CD4-positive, alpha-beta T cell (primary cell): Measurements from ENCODE around the gene AFAP1L1. TPM values are rescaled to one million over a fixed set of nuclear protein-coding genes. Genes with fewer than 3 reads are reported as not detected.
A peak's percentile ranks its signal among the peaks of the same experiment; 100 is the strongest.

Experiments used
- ATAC-seq: fragments of 200-7000 bp; cut with Tn5 transposase; one replicate; pipeline ENCODE4 v1.10.0; 2022; ENCODE audit warnings: mild to moderate bottlenecking; ENCODE audit not compliant: poor library complexity
- CTCF ChIA-PET: fragments of 350-600 bp; sonication (Branson Sonifier 250); formaldehyde crosslinking; loops from one replicate; lab custom pipeline; 2021; ENCODE audit warnings: antibody characterized with exemption, inconsistent platforms; lab: Charles Lee
- POLR2A ChIA-PET: fragments of 350-600 bp; sonication (Branson Sonifier 250); formaldehyde crosslinking; loops from one replicate; lab custom pipeline; 2021; ENCODE audit warnings: antibody characterized with exemption, inconsistent platforms; lab: Charles Lee
- DNase-seq, 14 experiments: peaks; one replicate each; pipeline ENCODE4 v3.0.0-alpha.2; 2013 to 2020; ENCODE audit warnings: mixed read lengths in 2 of 14
- H3K27ac ChIP-seq, 2 donors: one replicate each; pipeline versions ENCODE4 v1.5.1 to v1.7.0; 2013; ENCODE audit warnings: low read length in 2 of 2, low read depth in 1 of 2, mild to moderate bottlenecking in 1 of 2
- H3K27me3 ChIP-seq, 2 experiments: 1 replicate in 1 of 2; 2 replicates in 1 of 2; pipeline versions ENCODE4 v1.6.1 to v1.7.0; 2013; ENCODE audit warnings: low read length in 2 of 2, control low read depth in 1 of 2, mild to moderate bottlenecking in 1 of 2, moderate library complexity in 1 of 2; ENCODE audit not compliant: insufficient read depth in 2 of 2, control insufficient read depth in 1 of 2
- H3K36me3 ChIP-seq: one replicate; pipeline ENCODE4 v1.6.1; 2013; ENCODE audit warnings: low read length, control low read depth; ENCODE audit not compliant: insufficient read depth
- H3K4me1 ChIP-seq: one replicate; pipeline ENCODE4 v1.6.1; 2013; ENCODE audit warnings: low read length, control low read depth; ENCODE audit not compliant: insufficient read depth
- H3K4me3 ChIP-seq: one replicate; pipeline ENCODE4 v1.5.1; 2013; ENCODE audit warnings: mild to moderate bottlenecking, low read length, moderate library complexity
- H3K9me3 ChIP-seq, 2 experiments: 1 replicate in 1 of 2; 2 replicates in 1 of 2; pipeline versions ENCODE4 v1.6.1 to v1.7.0; 2013; ENCODE audit warnings: low read length in 2 of 2, mild to moderate bottlenecking in 2 of 2, control low read depth in 1 of 2, moderate library complexity in 1 of 2; ENCODE audit not compliant: control insufficient read depth in 1 of 2, insufficient read depth in 1 of 2
- H3K27ac Mint-ChIP-seq: one replicate; pipeline ENCODE4 v1.8.0; 2020; ENCODE audit warnings: mixed read lengths
- H3K27me3 Mint-ChIP-seq: one replicate; pipeline ENCODE4 v1.8.0; 2021; ENCODE audit warnings: mixed read lengths
- H3K36me3 Mint-ChIP-seq: one replicate; pipeline ENCODE4 v1.8.0; 2021; ENCODE audit warnings: low read depth, mixed read lengths
- H3K4me1 Mint-ChIP-seq: one replicate; pipeline ENCODE4 v1.8.0; 2021; ENCODE audit warnings: low read depth, mixed read lengths
- H3K4me3 Mint-ChIP-seq: one replicate; pipeline ENCODE4 v1.8.0; 2020; ENCODE audit warnings: mild to moderate bottlenecking, mixed read lengths
- H3K9me3 Mint-ChIP-seq: one replicate; pipeline ENCODE4 v1.8.0; 2020; ENCODE audit warnings: mixed read lengths
- CTCF ChIP-seq: fragments of 200-600 bp; IDR thresholded peaks from one replicate; pipeline ENCODE4 v1.8.0; 2022; ENCODE audit warnings: antibody characterized with exemption, mild to moderate bottlenecking
- intact Hi-C, 2 experiments: fragments of 100-400 bp; cut with DNase I in 1 of 2; cut with micrococcal nuclease in 1 of 2; formaldehyde crosslinking; loops; one replicate each; pipeline versions ENCODE4 v1.15.1 to v1.9.0; 2023 to 2025; cut with DNase I, micrococcal nuclease
- total RNA-seq, 174 experiments: library from RNA in 2 of 174; stranded (reverse) in 2 of 174; gene quantifications; one replicate each; pipeline ENCODE4 v1.2.3 and lab custom pipeline; 2021 to 2026

The AFAP1L1 gene
- total RNA-seq, 2 experiments from 2014 or later = 0.47 to 0.56 TPM

DNA sequence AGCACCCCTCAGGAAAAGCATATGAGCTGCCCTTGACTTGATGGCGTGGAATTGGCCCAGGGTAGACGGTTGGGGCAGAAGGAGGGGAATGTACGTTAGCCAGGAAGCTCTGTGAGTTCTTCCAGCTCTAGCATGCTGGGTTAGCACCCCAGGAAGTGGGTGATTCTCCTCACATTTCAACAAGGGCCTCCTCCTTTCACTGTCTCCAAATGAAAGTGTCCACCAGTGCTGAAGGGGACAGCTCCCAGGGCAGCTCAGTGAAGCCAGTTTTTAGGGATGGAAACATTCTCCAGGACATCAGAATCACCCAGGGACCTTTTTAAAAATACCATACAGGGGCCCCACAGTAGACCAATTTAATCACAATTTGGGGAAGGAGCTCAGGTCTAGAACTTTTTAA lies 17.2 kb upstream of the AFAP1L1 start:
- DNase-seq (no peak), ATAC-seq (peak; percentile 52)
- Histone ChIP-seq H3K4me1 (no peaks in the 10 kb centered on the region), H3K27ac (no peak overlapping the region), H3K9me3 (no peaks in the 10 kb centered on the region), H3K4me3 (no peak overlapping the region), H3K36me3 (no peaks in the 10 kb centered on the region), H3K27me3 (peaks cover 0 to 2% of the 10 kb centered on the region in 2 experiments)
- H3K4me3 Mint-ChIP-seq = no peak overlapping the region
- TF ChIP-seq CTCF = no peak
- ChIA-PET CTCF (interaction anchor here (1.4 kb wide), 1 partner anchor 15 kb away, joined by 6 read pairs; no protein-coding TSS in a partner anchor), POLR2A (interaction anchor here (1.7 kb wide), 1 partner anchor 13 kb away, joined by 7 read pairs; no protein-coding TSS in a partner anchor)
- H3K9me3 Mint-ChIP-seq = no peaks in the 10 kb centered on the region
- H3K27ac Mint-ChIP-seq = no peak overlapping the region
- no peaks in the 10 kb centered on the region for H3K4me1 Mint-ChIP-seq
- no peaks in the 10 kb centered on the region for H3K36me3 Mint-ChIP-seq
- no peaks in the 10 kb centered on the region for H3K27me3 Mint-ChIP-seq
- intact Hi-C loops = no loop called here

DNA sequence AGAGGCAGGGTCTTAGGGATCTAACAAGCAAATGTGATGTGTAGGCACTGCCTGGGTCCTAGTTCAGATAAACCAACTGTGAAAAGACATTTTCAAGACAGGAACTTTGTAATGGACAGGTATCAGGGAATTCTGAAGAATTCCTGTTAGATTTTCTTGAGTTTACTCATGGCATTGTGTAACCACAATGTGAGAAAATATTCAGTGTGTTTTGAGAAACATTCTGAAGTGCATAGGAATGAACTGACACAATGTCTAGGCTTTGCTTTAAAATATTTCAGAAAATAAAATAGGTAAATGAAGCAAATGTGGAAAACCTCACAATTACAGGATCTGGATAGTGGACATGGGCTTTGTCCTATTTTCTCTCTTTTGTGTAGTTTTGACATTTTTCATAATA lies 15.2 kb upstream of the AFAP1L1 start:
- H3K4me3 Mint-ChIP-seq = no peak overlapping the region
- ChIA-PET CTCF (no interaction called here), POLR2A (no interaction called here)

DNA sequence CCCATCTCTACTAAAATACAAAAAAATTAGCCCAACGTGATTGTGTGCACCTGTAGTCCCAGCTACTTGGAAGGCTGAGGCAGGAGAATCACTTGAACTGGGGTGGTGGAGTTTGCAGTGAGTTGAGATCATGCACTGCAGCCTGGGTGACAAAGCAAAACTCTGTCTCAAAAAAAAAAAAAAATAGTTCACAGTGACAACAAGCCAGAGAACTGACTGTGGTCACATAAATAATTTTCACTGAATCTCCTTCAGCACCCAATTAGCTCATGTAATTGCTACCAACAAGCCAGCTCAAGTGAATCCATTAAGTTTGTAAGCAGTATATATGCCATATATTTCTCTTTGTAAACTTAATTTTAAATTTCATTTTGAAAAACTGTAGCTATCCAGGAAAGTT lies 14.5 kb upstream of the AFAP1L1 start:
- peaks cover 0 to 2% of the 10 kb centered on the region in 2 experiments for H3K27me3 ChIP-seq
- Mint-ChIP-seq H3K36me3 (no peaks in the 10 kb centered on the region), H3K27ac (no peak overlapping the region), H3K9me3 (no peaks in the 10 kb centered on the region), H3K27me3 (no peaks in the 10 kb centered on the region), H3K4me3 (no peak overlapping the region), H3K4me1 (no peaks in the 10 kb centered on the region)
- no peak for DNase-seq
- H3K4me3 ChIP-seq = no peak overlapping the region
- no peaks in the 10 kb centered on the region for H3K4me1 ChIP-seq
- no peak overlapping the region for H3K27ac ChIP-seq
- H3K36me3 ChIP-seq = no peaks in the 10 kb centered on the region
- H3K9me3 ChIP-seq = no peaks in the 10 kb centered on the region
- intact Hi-C loops = no loop called here
- no peak for TF ChIP-seq CTCF
- ATAC-seq = no peak
- ChIA-PET CTCF (no interaction called here), POLR2A (interaction anchor here (1.2 kb wide), 1 partner anchor 17 kb away, joined by 7 read pairs; no protein-coding TSS in a partner anchor)

More for the DNA sequence above, 15.2 kb upstream of the AFAP1L1 start:
- H3K36me3 Mint-ChIP-seq = no peaks in the 10 kb centered on the region
- no peak overlapping the region for H3K27ac Mint-ChIP-seq
- no peak overlapping the region for H3K27ac ChIP-seq
- no peaks in the 10 kb centered on the region for H3K9me3 ChIP-seq
- no peak for DNase-seq
- no peaks in the 10 kb centered on the region for H3K4me1 Mint-ChIP-seq
- no peaks in the 10 kb centered on the region for H3K9me3 Mint-ChIP-seq
- intact Hi-C loops = no loop called here
- no peaks in the 10 kb centered on the region for H3K27me3 Mint-ChIP-seq
- no peak for ATAC-seq
- H3K27me3 ChIP-seq = peaks cover 0 to 2% of the 10 kb centered on the region in 2 experiments
- no peak overlapping the region for H3K4me3 ChIP-seq
- H3K36me3 ChIP-seq = no peaks in the 10 kb centered on the region
- no peak for TF ChIP-seq CTCF
- no peaks in the 10 kb centered on the region for H3K4me1 ChIP-seq
